ENCODE results near the gene DCXR.
"Not testable (repeated sequence)": the region's sequence is repeated elsewhere in the genome, so short reads cannot be mapped to it uniquely, and the experiment has no call there.

Gene DCXR

GRCh38 chr17:82039695-82040299 is 2.3 kb upstream of the DCXR start:
- no peak for DNase-seq (ENCODE audit: low read depth in 2 of 2)

DNA sequence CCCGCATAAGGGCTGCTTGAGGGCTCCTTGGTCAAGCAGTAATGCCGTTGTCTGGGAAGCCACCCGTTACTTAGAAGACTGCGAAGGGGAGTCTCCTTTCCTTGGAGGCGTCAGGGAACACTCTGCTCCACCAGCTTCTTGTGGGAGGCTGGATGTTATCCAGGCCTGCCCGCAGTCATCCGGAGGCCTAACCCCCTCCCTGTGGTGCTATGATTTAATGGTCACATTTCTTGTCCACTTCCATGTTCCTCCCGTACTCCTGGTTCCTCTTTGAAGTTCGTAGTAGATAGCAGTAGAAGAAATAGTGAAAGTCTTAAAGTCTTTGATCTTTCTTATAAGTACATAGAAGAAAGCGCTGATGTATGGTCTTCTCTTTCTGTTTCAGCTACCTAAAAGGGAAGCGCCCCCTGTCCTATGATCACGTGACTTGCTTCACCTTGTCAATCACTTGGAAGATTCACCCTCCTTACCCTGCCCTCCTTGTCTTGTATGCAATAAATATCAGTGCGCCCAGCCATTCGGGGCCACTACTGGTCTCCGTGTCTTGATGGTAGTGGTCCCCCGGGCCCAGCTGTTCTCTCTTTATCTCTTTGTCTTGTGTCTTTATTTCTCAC is 1.4 kb upstream of the DCXR start:
- DNase-seq (ENCODE audit: low read depth in 2 of 2) = not testable (repeated sequence)

- no peak for DNase-seq (ENCODE audit: low read depth in 2 of 2)
Observed at GRCh38 chr17:82037889-82038195, 345 bp upstream of the DCXR start.

GRCh38 chr17:82036634-82037091 is 834 bp downstream of the DCXR start:
- DNase-seq (ENCODE audit: low read depth in 2 of 2) = no peak

GRCh38 chr17:82035956-82036633 is 1.4 kb downstream of the DCXR start:
- no peak for DNase-seq (ENCODE audit: low read depth in 2 of 2)

- no peak for DNase-seq (ENCODE audit: low read depth in 2 of 2)
Observed at GRCh38 chr17:82035488-82035887, 2.0 kb downstream of the DCXR start.

DNA sequence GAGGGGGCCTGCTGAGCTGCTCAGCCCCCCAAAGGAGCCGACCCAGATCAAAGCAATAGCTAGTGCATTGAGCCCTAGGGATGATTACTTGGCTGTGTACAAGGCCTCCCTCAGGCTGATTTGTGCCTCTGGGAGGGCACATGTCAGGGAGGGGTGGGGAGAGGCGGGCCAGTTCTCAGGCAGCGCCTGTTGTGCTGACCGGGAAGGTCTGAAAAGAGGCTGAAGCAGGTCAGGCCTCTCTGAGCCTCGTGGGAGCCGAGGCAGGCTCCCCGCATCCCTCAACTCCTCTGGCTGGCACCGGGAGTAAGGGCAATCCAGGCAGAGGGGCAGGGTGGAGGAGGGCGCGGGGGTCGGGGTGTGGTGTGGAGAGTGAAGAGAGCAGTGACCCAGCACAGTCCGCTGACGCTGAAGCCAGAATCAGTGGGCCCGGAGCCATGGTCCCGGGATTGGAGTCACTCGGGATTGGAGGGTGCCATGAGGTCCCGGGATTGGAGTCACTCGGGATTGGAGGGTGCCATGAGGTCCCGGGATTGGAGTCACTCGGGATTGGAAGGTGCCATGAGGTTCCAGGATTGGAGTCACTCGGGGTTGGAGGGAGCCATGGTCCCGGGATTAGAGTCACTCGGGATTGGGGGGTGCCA is 3.0 kb downstream of the DCXR start:
- no peak for DNase-seq (ENCODE audit: low read depth in 2 of 2)

- no peak for DNase-seq (ENCODE audit: low read depth in 2 of 2)
Observed at GRCh38 chr17:82033359-82034085, 4.0 kb downstream of the DCXR start.

GRCh38 chr17:82031885-82032627 is 5.4 kb downstream of the DCXR start:
- no peak for DNase-seq (ENCODE audit: low read depth in 2 of 2)

GRCh38 chr17:82031303-82031884 is 6.1 kb downstream of the DCXR start, which contains the start of gene RAC3:
Gene RAC3, plus strand, starts transcription at chr17:82031678. Its CDS starts 84 bp downstream, at chr17:82031762.
- no peak for DNase-seq (ENCODE audit: low read depth in 2 of 2)

DNA sequence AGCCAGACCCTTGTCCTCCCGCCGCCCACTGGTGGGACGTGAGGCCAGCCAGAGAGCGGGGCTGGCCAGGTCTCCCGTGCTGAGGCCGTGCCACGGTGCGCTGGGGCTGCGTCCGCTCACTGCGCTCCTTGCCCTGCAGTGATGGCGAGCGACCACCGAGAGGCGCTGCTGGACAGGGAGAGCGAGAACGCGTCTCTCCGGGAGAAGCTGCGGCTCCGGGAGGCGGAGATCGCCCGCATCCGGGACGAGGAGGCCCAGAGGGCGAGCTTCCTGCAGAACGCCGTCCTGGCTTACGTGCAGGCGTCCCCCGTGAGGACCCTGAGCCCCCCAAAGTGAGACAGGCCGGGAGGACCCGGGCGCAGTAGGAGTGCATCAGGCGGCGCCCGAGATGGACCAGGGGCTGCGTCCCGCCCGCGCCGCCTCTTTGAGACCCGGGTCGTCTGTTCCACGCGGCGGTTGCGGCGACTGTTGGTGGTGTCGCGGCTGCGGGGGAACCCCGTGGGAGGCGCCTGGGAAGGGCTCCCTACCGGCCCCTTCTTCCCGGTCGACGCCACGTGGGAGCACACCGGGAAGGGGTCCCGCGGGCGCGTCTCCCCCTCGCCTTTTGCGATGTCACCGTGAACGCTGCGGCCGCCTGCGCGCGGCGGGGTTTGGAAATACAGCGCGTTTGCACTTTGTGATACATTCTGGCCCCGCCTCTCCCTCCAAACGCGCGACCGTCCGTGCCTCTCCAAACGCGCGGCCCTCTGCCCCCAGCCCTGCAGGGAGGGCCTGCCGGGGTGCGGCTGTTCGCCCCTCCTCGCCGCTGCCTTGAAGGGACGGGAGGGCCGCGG is 6.8 kb downstream of the DCXR start:
- DNase-seq (ENCODE audit: low read depth in 2 of 2) = peak; percentile 60 to 67

DNA sequence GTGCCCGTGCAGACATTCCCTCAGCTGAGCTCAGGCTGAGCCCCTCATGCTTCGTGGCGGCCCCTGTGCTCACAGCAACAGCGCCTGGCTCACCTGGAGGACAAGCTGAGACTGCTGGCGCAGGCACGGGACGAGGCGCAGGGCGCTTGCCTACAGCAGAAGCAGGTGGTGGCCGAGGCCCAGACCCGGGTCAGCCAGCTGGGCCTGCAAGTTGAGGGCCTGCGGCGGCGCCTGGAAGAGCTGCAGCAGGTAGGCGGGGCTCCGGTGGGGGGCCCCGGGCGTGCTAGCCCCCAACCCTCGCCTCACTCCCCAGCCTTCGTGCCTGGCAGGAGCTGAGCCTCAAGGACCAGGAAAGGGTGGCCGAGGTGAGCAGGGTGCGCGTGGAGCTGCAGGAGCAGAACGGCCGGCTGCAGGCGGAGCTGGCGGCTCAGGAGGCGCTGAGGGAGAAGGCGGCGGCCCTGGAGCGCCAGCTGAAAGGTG is 7.5 kb downstream of the DCXR start:
- no peak for DNase-seq (ENCODE audit: low read depth in 2 of 2)

DNA sequence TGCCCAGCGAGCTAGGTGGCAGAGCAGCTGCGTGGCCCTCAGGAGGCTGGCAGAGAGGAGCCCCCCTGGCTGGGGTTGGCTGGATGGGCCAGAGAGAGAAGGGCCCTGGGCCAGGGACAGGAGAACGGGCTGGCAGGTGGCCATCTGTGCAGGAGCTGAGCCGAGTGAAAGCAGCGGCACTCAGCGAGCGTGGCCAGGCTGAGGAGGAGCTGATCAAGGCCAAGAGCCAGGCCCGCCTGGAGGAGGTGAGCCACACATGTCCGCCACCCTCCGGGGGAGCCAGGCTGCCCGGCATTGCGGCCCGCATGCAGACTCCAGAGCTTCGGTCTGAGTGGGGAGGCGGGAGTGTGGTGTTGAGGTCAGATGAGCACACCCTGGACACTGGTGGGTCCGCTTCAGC is 8.1 kb downstream of the DCXR start:
- DNase-seq (ENCODE audit: low read depth in 2 of 2) = no peak

- DNase-seq (ENCODE audit: low read depth in 2 of 2) = no peak
Observed at GRCh38 chr17:82028966-82029365, 8.5 kb downstream of the DCXR start.

- no peak for DNase-seq (ENCODE audit: low read depth in 2 of 2)
Observed at GRCh38 chr17:82028246-82028645, 9.3 kb downstream of the DCXR start.

GRCh38 chr17:82025401-82026107 is 11.9 kb downstream of the DCXR start:
- DNase-seq (ENCODE audit: low read depth in 2 of 2) = no peak

DNA sequence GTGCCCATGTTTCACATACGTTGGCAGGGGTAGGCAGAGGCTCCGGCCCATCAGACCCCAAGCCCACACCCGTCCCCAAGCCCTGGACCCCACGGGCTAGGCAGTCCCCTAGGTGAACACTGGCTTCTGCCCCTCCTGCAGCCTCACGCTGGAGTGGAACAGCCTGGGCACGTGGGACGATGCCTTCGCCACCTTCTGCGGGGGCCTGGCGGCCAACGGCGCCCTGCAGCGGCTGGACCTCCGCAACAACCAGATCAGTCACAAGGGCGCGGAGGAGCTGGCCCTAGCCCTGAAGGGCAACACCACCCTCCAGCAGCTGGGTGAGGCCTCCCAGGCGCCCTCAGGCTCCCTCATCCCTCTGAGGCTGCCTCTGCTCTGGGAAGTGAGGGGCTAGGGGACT is 12.6 kb downstream of the DCXR start:
- no peak for DNase-seq (ENCODE audit: low read depth in 2 of 2)

DNA sequence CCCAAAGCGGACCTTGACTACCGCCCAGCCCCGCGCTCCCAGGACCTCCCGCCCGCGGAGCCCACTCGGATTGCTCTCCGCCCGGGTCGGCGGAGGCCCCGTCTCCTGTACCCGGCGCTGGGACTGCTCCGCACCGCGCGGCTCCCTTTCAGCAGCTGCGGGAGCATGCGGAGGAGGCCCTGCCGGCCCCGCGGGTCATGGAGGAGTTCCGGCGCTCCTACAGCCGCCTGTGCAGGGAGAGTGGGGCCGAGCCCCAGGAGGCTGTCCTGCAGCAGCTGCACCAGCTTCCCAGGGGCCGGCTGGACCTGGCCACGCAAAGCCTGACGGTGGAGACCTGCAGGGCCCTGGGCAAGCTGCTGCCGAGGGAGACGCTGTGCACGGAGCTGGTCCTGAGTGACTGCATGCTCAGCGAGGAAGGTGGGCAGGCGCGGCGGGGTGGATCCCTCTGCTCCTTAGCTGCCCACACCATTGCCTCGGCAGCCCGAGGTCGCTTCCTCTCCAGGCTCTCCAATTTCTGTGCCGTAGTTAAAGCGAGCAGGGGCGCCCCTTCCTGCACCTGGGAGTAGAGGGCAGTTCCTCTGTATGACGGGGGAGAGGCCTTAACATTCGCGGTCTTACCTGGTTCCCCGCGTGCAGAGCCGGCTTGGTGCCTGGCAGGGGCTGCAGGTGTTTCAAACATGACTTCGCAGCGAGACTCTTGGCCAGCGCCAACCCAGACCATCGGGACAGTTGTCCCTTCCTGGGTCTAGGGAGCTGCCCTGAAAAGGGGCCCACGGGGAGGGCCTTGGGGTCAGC is 13.9 kb downstream of the DCXR start:
- DNase-seq (ENCODE audit: low read depth in 2 of 2) = no peak

All from stimulated activated CD8-positive, alpha-beta memory T cell treated with anti-CD3 and anti-CD28 coated beads, Interleukin-7, amount 100 ng/mL, for 4 hours (primary cell).